ENCODE data around the gene FAM170A. TPM values are rescaled to one million over a fixed set of nuclear protein-coding genes. Genes with fewer than 3 reads are reported as not detected.

FAM170A gene
- total RNA-seq, 1 experiment from 2014 or later, result not detected

- DNase-seq, result no peak
These were observed 31.5 kb upstream of the FAM170A start for GRCh38 chr5:119597728-119598298.

GRCh38 chr5:119613937-119614336 is 15.4 kb upstream of the FAM170A start:
- Mint-ChIP-seq H3K27ac (ENCODE audit: unreplicated experiment) (no peak overlapping the region), H3K9me3 (ENCODE audit: low read depth, unreplicated experiment) (no peaks in the 10 kb centered on the region), H3K36me3 (ENCODE audit: insufficient read depth, unreplicated experiment) (no peaks in the 10 kb centered on the region), H3K4me3 (ENCODE audit: low read depth, unreplicated experiment) (no peak overlapping the region), H3K27me3 (ENCODE audit: unreplicated experiment) (no peaks in the 10 kb centered on the region), H3K4me1 (ENCODE audit: low read depth, unreplicated experiment) (no peaks in the 10 kb centered on the region)
- DNase-seq, result no peak
- BruUV-seq (replicated peaks), result no TSS peak
- CTCF ChIA-PET, result no interaction called here
- intact Hi-C loops (cut with micrococcal nuclease; ENCODE audit: unreplicated experiment), result no loop called here
- TF ChIP-seq, protein P1, sequence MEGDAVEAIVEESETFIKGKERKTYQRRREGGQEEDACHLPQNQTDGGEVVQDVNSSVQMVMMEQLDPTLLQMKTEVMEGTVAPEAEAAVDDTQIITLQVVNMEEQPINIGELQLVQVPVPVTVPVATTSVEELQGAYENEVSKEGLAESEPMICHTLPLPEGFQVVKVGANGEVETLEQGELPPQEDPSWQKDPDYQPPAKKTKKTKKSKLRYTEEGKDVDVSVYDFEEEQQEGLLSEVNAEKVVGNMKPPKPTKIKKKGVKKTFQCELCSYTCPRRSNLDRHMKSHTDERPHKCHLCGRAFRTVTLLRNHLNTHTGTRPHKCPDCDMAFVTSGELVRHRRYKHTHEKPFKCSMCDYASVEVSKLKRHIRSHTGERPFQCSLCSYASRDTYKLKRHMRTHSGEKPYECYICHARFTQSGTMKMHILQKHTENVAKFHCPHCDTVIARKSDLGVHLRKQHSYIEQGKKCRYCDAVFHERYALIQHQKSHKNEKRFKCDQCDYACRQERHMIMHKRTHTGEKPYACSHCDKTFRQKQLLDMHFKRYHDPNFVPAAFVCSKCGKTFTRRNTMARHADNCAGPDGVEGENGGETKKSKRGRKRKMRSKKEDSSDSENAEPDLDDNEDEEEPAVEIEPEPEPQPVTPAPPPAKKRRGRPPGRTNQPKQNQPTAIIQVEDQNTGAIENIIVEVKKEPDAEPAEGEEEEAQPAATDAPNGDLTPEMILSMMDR (IDR thresholded peaks at IDR 0.05; ENCODE audit: unreplicated experiment), result no peak

More at GRCh38 chr5:119597728-119598298, 31.5 kb upstream of the FAM170A start:
- CTCF ChIA-PET, result no interaction called here
- H3K9me3 Mint-ChIP-seq (ENCODE audit: low read depth, unreplicated experiment), result peaks cover 2% of the 10 kb centered on the region
- BruUV-seq (replicated peaks), result no TSS peak
- H3K36me3 Mint-ChIP-seq (ENCODE audit: insufficient read depth, unreplicated experiment), result no peaks in the 10 kb centered on the region
- no peak overlapping the region for H3K4me3 Mint-ChIP-seq (ENCODE audit: low read depth, unreplicated experiment)
- no peaks in the 10 kb centered on the region for H3K27me3 Mint-ChIP-seq (ENCODE audit: unreplicated experiment)
- H3K4me1 Mint-ChIP-seq (ENCODE audit: low read depth, unreplicated experiment), result no peaks in the 10 kb centered on the region
- intact Hi-C loops (cut with micrococcal nuclease; ENCODE audit: unreplicated experiment), result no loop called here
- TF ChIP-seq, protein P1 (IDR thresholded peaks at IDR 0.05; ENCODE audit: unreplicated experiment), result no peak
- H3K27ac Mint-ChIP-seq (ENCODE audit: unreplicated experiment), result no peak overlapping the region

- TF ChIP-seq, protein P1 (IDR thresholded peaks at IDR 0.05; ENCODE audit: unreplicated experiment), result no peak
- BruUV-seq (replicated peaks), result no TSS peak
- H3K4me3 Mint-ChIP-seq (ENCODE audit: low read depth, unreplicated experiment), result no peak overlapping the region
These were observed 14.5 kb upstream of the FAM170A start for GRCh38 chr5:119614838-119615237.

DNA sequence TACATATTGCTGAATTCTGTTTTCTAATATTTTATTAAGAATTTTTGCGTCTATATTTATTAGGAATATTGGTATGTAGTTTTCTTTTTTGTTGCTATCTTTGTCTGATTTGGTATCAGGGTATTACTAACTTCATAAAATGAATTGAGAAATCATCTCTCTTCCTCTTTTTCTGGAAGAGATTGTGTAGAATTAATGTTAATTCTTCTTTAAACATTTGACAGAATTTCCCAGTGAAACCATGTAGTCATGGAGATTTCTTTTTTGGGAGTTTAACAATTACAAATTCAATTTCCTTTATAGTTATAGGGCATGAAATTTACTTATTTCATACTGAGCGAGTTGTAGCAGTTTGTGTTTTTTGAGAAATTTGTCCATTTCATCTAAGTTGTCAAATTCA is 3.3 kb upstream of the FAM170A start:
- H3K4me1 Mint-ChIP-seq (ENCODE audit: low read depth, unreplicated experiment), result no peaks in the 10 kb centered on the region
- no peak overlapping the region for H3K4me3 Mint-ChIP-seq (ENCODE audit: low read depth, unreplicated experiment)
- TF ChIP-seq, protein P1 (IDR thresholded peaks at IDR 0.05; ENCODE audit: unreplicated experiment), result no peak
- DNase-seq, result no peak
- BruUV-seq (replicated peaks), result no TSS peak
- H3K27ac Mint-ChIP-seq (ENCODE audit: unreplicated experiment), result no peak overlapping the region
- CTCF ChIA-PET, result no interaction called here
- intact Hi-C loops (cut with micrococcal nuclease; ENCODE audit: unreplicated experiment), result no loop called here
- no peaks in the 10 kb centered on the region for H3K27me3 Mint-ChIP-seq (ENCODE audit: unreplicated experiment)
- no peaks in the 10 kb centered on the region for H3K9me3 Mint-ChIP-seq (ENCODE audit: low read depth, unreplicated experiment)
- H3K36me3 Mint-ChIP-seq (ENCODE audit: insufficient read depth, unreplicated experiment), result no peaks in the 10 kb centered on the region

More at GRCh38 chr5:119614838-119615237, 14.5 kb upstream of the FAM170A start:
- no peaks in the 10 kb centered on the region for H3K4me1 Mint-ChIP-seq (ENCODE audit: low read depth, unreplicated experiment)
- no peaks in the 10 kb centered on the region for H3K27me3 Mint-ChIP-seq (ENCODE audit: unreplicated experiment)
- intact Hi-C loops (cut with micrococcal nuclease; ENCODE audit: unreplicated experiment), result no loop called here
- CTCF ChIA-PET, result no interaction called here
- no peaks in the 10 kb centered on the region for H3K36me3 Mint-ChIP-seq (ENCODE audit: insufficient read depth, unreplicated experiment)
- H3K27ac Mint-ChIP-seq (ENCODE audit: unreplicated experiment), result no peak overlapping the region
- H3K9me3 Mint-ChIP-seq (ENCODE audit: low read depth, unreplicated experiment), result no peaks in the 10 kb centered on the region
- no peak for DNase-seq

All from Calu3 (cell line).